Esophagus squamous epithelium (tissue), 5 donors: ENCODE results near the gene SCN5A. TPM values are rescaled to one million over a fixed set of nuclear protein-coding genes. Genes with fewer than 3 reads are reported as not detected.

Experiments used
- DNase-seq: peaks from one replicate; lab custom pipeline; 2025; lab: John Stamatoyannopoulos, UW
- H3K27ac ChIP-seq, 4 donors: fragments of 200-600 bp; sonication (generic); one replicate each; pipeline ENCODE4 v1.5.1; 2016 to 2019; ENCODE audit warnings: mild to moderate bottlenecking in 1 of 4
- H3K27me3 ChIP-seq, 4 donors: fragments of 200-600 bp; sonication (generic); 1 replicate in 3 of 4; 2 replicates in 1 of 4; pipeline versions ENCODE4 v1.5.1 to v1.6.0; 2017 to 2021; ENCODE audit warnings: antibody characterized with exemption in 1 of 4
- H3K36me3 ChIP-seq, 3 donors: fragments of 200-600 bp; sonication (generic); one replicate each; pipeline ENCODE4 v1.5.1; 2016 to 2019
- H3K4me1 ChIP-seq, 3 donors: fragments of 200-600 bp; sonication (generic); one replicate each; pipeline ENCODE4 v1.5.1; 2017 to 2019
- H3K4me3 ChIP-seq, 4 donors: fragments of 200-600 bp; sonication (generic); 1 replicate in 3 of 4; 2 replicates in 1 of 4; pipeline ENCODE4 v1.5.1; 2016 to 2019; ENCODE audit warnings: mild to moderate bottlenecking in 2 of 4, moderate library complexity in 1 of 4
- H3K9me3 ChIP-seq, 3 donors: fragments of 200-600 bp; sonication (generic); one replicate each; pipeline ENCODE4 v1.5.1; 2016 to 2019
- CTCF ChIP-seq, 6 experiments: fragments of 450-650 bp in 4 of 6; fragments of 200-600 bp in 2 of 6; sonication (generic) in 2 of 6; IDR thresholded peaks; one replicate each; pipeline ENCODE4 v1.5.1; 2016 to 2019; ENCODE audit warnings: antibody characterized with exemption in 6 of 6, mild to moderate bottlenecking in 4 of 6, moderate library complexity in 4 of 6
- POLR2A ChIP-seq, 4 donors: fragments of 450-650 bp; IDR thresholded peaks; one replicate each; pipeline ENCODE4 v1.6.1; 2017; ENCODE audit warnings: antibody characterized with exemption in 4 of 4, mild to moderate bottlenecking in 4 of 4, moderate library complexity in 3 of 4
- WGBS, 2 donors: methylation state at CpG; one replicate each; pipeline ENCODE4 v1.1.5; 2018; 5-methylcytosine and 5-hydroxymethylcytosine counted together
- intact Hi-C: fragments of 100-400 bp; cut with DNase I; formaldehyde crosslinking; loops from one replicate; pipeline ENCODE4 v1.15.0; 2022
- total RNA-seq, 4 donors: library from RNA; depleted of rRNA; stranded (reverse); fragments of >200 nt; gene quantifications; one replicate each; pipeline ENCODE4 v1.1.0, GENCODE V29; 2016
- donor health status: DM: yes; HTN: yes; CAD: no.

The SCN5A gene
- total RNA-seq, 4 donors from 2014 or later: 0.09 to 0.38 (median 0.18) TPM; not detected in 1

GRCh38 chr3:38563886-38564270 lies 85.6 kb downstream of the SCN5A start:
- intact Hi-C loops: no loop called here
- no peak overlapping the region for H3K4me3 ChIP-seq
- 87 to 92% methylated on average over 10 of the region's 10 CpGs for WGBS, 2 donors
- no peaks in the 10 kb centered on the region for H3K4me1 ChIP-seq
- H3K27ac ChIP-seq: no peak overlapping the region
- no peaks in the 10 kb centered on the region for H3K27me3 ChIP-seq
- DNase-seq: no peak
- no peaks in the 10 kb centered on the region for H3K9me3 ChIP-seq
- no peaks in the 10 kb centered on the region for H3K36me3 ChIP-seq
- TF ChIP-seq POLR2A (IDR thresholded peaks at IDR 0.05) (no peak), CTCF (IDR thresholded peaks at IDR 0.05) (no peak)

GRCh38 chr3:38563070-38563885 lies 86.2 kb downstream of the SCN5A start:
- Histone ChIP-seq H3K9me3 (no peaks in the 10 kb centered on the region), H3K27me3 (no peaks in the 10 kb centered on the region), H3K4me3 (no peak overlapping the region), H3K36me3 (no peaks in the 10 kb centered on the region), H3K27ac (no peak overlapping the region), H3K4me1 (no peaks in the 10 kb centered on the region)
- intact Hi-C loops: no loop called here
- 86 to 91% methylated on average over 10 of the region's 15 CpGs for WGBS, 2 donors
- TF ChIP-seq POLR2A (IDR thresholded peaks at IDR 0.05) (no peak), CTCF (IDR thresholded peaks at IDR 0.05) (no peak)
- no peak for DNase-seq

- Histone ChIP-seq H3K27me3 (no peaks in the 10 kb centered on the region), H3K27ac (no peak overlapping the region), H3K9me3 (no peaks in the 10 kb centered on the region), H3K36me3 (no peaks in the 10 kb centered on the region), H3K4me3 (no peak overlapping the region), H3K4me1 (no peaks in the 10 kb centered on the region)
- TF ChIP-seq POLR2A (IDR thresholded peaks at IDR 0.05) (no peak), CTCF (IDR thresholded peaks at IDR 0.05) (no peak)
- WGBS, 2 donors: 93 to 97% methylated on average over 5 to 6 of the region's 7 CpGs
- intact Hi-C loops: no loop called here
- no peak for DNase-seq
Observed at GRCh38 chr3:38562467-38562925, 87.0 kb downstream of the SCN5A start.

GRCh38 chr3:38561746-38562466 lies 87.6 kb downstream of the SCN5A start:
- intact Hi-C loops: no loop called here
- no peak overlapping the region for H3K4me3 ChIP-seq
- no peak overlapping the region for H3K27ac ChIP-seq
- no peaks in the 10 kb centered on the region for H3K9me3 ChIP-seq
- H3K4me1 ChIP-seq: no peaks in the 10 kb centered on the region
- H3K27me3 ChIP-seq: no peaks in the 10 kb centered on the region
- H3K36me3 ChIP-seq: no peaks in the 10 kb centered on the region
- no peak for DNase-seq
- WGBS, 2 donors: 51 to 62% methylated on average over 2 to 7 of the region's 10 CpGs
- no peak for TF ChIP-seq CTCF (IDR thresholded peaks at IDR 0.05)
- TF ChIP-seq POLR2A (IDR thresholded peaks at IDR 0.05): no peak
